Activated T-cell treated with anti-CD3 and anti-CD28 coated beads, Interleukin-2, amount 50 U/mL, for 1 hour (primary cell): Measurements from ENCODE around the gene NPAT.
A peak's percentile ranks its signal among the peaks of the same experiment; 100 is the strongest.

ENCODE experiments used
- DNase-seq: peaks from one replicate; pipeline ENCODE4 v3.0.0-alpha.2; 2020

NPAT gene

DNA sequence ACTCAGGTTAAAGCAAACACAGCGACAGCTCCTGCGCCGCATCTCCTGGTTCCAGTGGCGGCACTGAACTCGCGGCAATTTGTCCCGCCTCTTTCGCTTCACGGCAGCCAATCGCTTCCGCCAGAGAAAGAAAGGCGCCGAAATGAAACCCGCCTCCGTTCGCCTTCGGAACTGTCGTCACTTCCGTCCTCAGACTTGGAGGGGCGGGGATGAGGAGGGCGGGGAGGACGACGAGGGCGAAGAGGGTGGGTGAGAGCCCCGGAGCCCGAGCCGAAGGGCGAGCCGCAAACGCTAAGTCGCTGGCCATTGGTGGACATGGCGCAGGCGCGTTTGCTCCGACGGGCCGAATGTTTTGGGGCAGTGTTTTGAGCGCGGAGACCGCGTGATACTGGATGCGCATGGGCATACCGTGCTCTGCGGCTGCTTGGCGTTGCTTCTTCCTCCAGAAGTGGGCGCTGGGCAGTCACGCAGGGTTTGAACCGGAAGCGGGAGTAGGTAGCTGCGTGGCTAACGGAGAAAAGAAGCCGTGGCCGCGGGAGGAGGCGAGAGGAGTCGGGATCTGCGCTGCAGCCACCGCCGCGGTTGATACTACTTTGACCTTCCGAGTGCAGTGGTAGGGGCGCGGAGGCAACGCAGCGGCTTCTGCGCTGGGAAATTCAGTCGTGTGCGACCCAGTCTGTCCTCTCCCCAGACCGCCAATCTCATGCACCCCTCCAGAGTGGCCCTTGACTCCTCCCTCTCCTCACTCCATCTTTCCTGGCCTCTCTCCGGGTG lies at the start of gene NPAT, which contains the start of gene ATM:
NPAT (minus strand) TSS at position 65 of the 774 bp plus-strand sequence. CDS start 102 bp downstream, outside the sequence.
ATM (plus strand) TSS at position 494 of the 774 bp plus-strand sequence. CDS start 4,558 bp downstream, outside the sequence.
- DNase-seq = peak; percentile 98

DNA sequence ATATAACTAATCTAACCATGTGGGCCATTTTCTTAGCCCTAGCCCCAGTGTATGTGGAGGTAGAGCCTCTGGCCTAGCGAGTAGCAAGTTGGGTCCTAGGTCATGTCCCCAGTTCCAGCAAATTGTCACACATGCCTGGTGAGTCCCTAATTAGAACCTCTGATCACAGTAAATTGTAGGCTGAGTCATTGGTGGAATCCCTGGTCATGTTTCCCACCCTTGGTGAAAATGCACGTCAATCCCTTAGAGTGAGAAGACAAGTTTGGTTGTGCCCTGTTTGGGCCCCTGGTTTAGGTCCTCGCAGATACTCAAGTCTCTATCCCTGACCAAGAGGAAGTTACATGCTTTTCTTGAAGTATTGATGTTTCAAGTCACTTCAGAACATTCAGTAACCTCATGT lies 47.1 kb upstream of the NPAT start:
- no peak for DNase-seq

DNA sequence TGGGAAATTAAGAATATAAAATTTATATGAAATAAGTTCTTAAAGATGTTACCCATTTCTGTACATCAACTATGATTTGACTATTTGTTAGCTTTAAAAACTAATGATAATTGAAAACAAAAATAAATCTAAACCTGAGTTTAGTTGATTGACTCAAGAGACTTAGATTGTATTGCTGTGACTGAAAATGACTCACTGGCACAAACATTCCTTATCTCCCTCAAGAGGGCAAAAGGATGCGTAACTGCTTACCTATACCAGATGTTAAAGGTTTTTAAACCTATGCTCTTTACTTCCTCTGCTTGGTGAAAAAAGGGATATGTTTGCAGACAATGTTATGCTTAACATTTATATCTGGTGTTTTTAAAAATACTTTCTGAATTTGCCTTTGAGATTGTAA lies 30.7 kb upstream of the NPAT start:
- no peak for DNase-seq

DNA sequence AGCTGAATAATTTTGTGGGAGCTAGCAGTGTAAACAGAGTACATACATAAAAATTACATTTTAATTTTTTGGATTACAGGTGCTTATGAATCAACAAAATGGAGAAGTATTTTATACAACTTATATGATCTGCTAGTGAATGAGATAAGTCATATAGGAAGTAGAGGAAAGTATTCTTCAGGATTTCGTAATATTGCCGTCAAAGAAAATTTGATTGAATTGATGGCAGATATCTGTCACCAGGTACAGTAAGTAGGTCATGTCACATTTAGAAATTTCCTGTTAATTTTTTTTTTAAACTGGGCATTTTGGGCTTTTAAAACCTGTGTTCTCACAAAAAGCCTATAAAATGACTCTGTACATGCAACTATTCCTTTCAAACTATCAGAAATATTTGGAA lies 24.4 kb upstream of the NPAT start:
- DNase-seq = no peak

DNA sequence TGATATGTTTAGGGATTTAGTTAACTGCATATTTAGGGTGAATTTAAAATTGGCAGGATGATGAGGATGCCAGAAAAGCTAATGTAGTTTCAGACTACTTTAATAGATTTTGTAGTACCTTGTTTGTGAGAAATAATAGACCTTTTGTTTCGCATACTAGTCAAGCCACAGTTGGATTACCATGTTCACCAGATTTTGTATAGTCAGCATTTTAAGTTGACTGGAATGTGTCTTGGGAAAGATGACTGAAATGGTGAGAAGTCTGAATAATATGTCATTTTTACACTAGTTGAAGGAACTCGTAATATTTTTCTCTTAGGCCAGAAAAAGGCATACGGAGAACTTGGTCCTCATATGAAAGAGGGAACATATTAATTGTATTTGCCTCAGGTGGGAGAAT lies 23.9 kb upstream of the NPAT start:
- DNase-seq = no peak

DNA sequence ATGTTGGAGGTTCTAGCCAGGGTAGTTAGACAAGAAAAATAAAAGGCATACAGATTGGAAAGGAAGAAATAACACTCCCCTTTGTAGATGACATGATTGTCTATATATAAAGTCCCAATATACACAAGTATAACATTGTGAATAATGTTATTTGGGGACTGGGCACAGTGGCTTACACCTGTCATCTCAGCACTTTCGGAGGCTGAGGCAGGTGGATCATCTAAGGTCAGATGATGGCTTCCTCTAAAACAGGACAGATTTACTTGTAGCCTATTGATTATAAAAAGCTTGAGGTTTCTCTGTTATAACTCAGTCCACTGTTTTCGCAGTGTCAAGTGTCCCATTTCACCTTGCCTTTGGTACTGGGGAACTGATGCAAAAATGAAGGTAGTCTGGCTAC lies 20.0 kb upstream of the NPAT start:
- no peak for DNase-seq

DNA sequence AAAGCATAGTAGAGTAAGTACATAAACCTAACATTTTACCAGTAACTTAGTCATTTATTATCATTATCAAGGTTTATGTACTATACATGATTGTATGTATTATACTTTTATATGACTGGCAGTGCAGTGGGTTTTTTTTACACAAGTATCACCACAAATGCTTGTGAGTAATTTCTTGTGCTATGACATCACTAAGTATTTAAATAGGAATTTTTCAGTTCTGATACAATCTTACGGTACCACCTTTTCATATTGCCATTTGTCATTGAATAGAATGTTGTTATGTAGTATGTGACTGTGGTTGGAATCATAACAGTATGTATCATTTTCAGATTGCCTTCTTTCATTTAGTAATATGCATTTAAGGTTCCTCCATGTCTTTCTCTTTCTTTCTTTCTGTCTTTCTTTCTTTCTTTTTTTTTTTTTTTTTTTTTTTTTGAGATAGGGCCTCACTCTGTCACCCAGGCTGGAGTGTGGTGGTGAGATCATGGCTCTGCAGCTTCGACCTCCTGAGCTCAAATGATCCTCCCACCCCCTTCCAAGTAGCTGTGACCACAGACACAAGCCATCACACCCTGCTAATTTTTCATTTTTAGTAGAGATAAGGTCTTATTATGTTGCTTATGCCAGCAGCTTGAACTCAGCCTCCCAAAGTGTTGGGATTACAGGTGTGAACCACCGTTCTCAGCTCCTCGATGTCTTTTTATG lies 19.0 kb upstream of the NPAT start:
- no peak for DNase-seq

DNA sequence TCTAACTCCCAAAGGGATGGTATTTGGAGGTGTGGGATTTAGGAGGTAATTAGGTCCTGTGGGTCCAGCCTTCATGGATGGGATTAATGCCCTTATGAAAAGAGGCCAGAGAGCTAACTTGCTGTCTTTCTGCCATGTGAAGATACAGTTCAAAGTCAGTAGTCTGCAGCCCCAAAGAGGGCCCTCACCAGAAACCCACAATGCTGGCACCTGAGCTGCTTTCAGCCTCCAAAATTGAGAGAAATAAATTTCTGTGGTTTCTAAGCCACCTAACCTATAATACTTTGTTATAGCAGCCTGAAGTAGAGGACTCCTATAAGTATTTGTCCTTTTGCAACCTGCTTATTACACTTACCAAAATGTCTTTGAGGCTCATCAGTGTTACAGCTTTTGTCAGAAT lies 16.6 kb upstream of the NPAT start:
- no peak for DNase-seq

DNA sequence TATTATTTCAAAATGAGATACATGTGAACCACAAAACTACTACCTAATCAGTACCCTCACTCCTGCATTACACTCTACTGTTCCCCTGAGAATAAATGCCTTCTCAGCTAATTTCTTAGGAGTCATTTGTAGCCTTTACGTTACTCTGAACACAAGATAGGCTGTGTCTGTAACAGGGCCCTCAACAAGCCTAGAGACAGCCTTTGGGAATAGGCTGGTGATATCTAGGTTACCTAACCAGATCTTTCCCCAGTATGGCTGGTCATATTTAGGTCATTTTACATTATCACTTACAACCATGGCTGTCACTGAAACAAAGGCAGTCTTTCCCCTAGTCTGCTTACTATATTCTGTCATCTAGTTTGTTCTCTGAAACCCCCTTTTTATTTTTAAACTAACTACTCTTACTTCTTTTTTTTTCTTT lies 14.6 kb upstream of the NPAT start:
- DNase-seq = no peak

DNA sequence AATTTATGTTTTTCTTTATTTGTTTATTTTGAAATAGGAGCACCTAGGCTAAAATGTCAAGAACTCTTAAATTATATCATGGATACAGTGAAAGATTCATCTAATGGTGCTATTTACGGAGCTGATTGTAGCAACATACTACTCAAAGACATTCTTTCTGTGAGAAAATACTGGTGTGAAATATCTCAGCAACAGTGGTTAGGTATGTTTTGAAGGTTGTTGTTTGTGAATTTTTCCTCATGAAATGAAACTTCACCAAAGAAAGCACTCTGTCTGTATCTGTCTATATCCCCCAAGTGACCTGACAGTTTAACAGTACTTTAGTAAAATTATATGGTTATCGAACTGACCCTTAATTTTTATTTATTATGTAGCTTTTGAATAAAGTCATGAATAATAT lies 13.2 kb upstream of the NPAT start:
- no peak for DNase-seq

DNA sequence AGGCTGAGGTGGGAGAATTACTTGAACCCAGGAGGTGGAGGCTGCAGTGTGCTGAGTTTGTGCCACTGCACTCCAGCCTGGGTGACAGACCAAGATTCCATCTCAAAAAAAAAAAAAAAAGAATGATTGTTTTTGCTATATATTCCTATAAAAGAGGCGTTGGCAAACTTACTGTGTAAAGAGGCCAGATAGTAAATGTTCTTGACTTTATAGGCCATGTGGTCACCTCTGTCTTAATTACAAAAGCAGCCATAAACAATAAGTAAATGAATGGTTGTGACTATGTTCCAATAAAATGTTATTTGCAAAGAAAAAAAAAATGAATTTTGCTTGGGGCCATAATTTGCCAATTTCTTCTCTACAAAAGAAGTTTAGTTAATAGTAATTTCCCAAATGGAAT lies 12.8 kb upstream of the NPAT start:
- no peak for DNase-seq

DNA sequence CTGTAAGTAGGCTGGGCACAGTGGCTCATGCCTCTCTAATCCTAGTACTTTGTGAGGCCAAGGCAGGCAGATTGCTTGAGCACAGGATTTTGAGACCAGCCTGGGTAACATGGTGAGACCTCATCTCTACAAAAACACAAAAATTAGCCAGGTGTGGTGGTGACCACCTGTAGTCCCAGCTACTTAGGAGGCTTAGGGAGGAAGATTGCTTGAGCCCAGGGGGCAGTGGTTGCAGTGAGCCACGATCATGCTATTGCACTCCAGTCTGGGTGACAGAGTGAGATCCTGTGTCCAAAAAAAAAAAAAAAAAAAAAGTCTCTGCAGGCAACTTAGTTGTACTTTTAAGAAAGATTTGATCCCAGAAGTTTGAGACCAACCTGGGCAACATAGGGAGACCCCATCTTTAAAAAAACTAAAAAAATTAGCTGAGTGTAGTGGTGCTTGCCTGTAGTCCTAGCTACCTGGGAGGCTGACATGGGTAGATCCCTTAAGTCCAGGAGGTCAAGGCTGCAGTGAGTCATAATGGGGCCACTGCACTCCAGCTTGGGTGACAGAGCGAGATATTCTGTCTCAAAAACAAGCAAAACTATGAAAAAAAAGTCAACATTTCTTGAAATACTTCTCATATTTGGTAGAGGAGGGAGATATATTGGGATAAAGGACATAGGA lies 11.0 kb upstream of the NPAT start:
- no peak for DNase-seq

DNA sequence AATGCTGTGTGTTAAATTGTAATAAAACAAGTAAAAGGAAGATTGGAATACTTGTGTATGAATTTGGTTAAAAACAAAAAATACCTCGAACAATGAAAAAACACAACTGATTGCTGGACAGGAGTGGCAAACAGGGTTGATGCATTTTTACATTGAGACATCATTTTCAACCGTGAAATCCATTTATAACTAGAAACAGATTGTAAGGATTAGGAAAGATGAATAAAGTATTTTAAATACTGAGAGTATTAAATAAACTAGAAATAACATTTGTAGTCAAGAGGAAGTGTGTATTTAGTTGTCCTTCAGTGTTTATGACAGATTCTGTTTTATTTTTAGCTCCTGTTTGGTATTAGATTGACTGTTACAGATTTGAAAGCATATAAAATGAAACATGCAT lies 5.8 kb upstream of the NPAT start:
- DNase-seq = no peak

DNA sequence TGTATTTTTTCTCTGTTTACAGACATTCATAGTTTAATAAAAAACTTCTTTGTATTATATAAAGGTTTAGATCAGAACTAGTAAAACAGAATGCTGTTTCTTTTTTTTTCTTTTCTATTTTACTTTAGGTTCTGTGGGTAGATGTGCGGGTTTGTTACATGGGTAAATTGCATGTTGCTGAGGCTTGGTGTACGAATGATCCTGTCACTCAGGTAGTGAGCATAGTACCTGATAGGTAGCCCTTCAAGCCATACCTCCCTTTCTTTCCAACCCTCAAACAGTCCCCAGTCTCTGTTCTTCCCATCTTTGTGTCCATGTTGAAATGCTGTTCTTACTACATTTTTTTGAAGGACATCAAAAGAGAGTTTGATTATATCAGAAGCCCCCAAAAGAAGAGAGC lies 3.6 kb upstream of the NPAT start:
- DNase-seq = no peak

DNA sequence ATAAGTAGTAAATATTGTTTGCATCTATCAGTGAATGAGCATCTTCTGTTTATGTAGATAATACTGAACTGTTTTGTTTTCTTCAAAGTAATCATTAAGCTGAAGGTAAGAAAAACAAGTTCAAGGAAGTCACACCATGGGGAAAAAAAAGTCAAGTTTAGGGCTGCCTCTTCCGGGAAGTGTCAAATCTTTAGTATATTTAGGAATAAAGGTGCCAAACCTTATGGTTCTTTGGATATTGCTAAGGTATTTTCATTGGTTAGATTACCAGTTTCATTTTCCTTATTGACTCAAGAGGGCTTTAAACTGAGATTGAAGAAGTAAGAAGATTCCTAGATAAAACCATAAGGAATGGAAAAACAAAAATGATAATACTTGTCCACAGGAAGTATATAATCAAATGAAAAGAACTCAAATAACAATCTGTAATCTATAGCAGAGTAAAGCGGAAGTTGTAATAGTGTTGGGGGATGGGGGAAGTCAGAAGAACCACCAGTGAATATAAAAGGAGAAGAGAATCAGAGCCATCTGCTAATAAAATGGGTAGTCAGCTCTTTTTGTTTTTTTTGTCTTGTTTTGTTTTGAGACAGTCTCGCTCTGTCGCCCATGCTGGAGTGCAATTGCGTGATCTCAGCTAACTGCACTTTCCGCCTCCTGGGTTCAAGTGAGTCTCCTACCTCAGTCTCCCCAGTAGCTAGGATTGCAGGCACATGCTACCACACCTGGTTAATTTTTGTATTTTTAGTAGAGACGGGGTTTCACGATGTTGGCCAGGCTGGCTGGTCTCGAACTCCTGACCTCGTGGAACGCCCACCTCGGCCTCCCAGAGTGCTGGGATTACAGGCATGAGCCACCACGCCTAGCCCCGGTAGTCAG lies 2.7 kb upstream of the NPAT start:
- DNase-seq = peak; percentile 39

DNA sequence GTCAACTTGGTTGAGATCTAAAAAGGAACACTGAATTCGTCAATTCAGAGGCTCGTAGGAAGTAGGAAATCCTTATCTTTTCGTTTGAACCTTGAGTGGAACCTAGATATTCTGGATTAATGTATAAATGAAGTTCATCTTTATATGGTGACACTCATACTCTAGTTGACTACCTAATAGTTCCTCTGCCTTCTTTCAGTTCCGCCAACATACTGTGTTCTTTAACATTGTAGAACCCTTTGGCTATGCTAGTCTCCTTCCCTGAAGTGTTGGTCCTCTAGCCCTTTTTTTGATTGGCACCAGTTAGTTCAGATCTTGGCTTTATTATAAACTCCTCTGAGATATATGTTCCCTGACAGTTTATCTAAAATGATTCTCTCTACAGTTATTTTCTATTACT lies 1.9 kb upstream of the NPAT start:
- no peak for DNase-seq

DNA sequence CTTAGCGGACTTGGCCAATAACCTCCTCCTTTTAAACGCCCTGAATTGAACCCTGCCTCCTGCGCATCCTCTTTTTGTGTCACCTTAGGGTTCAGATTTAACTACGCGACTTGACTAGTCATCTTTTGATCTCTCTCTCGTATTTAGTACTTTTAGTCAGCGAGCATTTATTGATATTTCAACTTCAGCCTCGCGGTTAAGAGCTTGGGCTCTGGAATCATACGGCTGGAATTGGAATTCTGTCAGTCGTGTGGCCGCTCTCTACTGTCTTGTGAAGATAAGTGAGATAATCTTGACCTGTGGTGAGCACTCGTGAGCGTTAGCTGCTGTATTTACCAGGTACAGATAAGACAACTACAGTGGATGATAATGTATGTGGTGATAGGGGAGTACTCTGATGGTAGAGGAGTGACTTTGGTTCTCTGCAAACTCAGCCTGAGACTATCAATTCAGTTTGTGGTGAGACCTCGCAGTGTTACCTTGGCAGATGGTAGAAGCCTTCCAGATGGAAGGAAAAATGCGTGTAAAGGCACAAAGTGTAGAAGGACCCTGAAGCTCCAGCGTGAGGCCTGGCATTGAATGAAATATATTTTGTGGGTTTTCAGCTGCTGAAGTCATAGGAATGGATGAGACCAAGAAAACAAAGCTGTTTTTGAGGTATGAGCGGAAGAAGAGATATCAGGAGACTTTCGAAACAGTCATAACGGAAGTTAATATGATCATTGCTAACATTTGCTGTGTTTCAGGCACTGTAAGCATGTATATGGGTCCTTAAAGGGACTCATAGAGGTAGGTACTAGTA lies 1.1 kb upstream of the NPAT start:
- peak; percentile 44 for DNase-seq

DNA sequence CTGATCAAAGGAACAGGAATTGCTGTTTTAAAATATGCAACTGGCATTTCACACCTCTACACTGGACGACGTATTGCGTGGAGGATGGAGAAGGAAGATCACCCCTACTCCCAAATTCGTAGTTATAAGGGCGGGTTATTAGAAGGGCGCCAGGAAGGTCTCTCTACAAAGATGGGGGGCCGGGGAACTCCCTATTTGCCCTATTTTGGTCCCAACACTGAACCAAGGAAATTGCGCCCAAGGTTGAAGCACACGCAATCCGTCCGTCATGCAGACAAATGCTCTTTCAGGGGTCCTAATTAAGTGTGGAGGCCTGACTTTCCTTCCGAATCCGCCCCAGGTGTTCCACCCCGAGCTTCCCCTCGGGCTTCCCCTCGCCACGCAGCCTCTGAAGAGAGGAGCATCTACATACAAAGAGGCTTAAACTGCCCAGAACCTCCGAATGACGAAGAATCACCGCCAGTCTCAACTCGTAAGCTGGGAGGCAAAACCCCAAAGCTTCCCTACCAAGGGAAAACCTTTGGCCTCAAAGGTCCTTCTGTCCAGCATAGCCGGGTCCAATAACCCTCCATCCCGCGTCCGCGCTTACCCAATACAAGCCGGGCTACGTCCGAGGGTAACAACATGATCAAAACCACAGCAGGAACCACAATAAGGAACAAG lies 396 bp downstream of the NPAT start:
- DNase-seq = no peak

DNA sequence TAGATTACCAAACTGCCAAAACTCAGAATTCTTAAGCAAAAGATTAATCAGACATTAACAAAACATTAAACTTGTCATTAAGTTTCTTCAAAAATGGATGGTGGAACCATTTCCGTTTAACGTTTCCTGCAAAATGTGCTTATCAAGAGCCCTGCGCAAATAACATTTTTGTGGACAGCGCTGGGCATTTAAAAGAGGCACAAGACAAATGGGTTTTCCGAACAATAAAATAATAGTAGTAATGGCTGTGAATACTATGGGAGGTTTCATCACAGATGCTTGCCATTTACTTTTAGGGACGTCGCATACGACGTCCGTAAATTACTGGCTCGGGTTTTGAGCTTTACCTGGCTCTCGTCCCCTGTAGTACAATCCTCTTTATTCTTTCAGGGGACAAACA lies 1.1 kb downstream of the NPAT start:
- no peak for DNase-seq

DNA sequence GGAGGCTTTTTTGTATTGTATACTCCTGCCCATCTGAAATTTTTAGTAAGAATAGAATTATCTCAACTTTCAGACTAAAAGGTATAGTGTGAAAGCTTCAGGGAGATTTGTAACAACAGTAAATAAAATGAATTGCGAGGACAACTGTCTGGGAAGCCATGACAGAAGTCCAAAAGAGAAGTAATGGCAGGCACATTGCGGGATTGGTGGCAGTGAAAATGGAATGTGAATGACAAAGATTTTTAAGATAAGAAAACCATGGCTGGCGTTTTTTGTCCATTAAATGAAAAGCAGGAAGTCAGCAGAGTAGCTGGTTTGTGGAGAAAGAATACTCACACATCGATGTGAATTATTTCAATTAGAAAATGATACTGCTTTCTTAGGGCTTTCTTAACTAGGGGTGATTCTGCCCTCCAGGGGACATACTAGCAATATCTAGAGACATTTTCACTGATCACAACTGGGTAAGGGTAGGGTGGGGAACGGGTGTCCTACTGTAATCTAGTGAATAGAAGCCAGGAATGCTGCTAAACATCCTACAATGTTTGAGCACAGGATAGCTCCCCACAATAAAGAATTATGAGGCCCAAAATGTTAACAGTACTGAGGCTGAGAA lies 1.6 kb downstream of the NPAT start:
- no peak for DNase-seq
